ENCODE measurements around the gene EMID1. TPM values are rescaled to one million over a fixed set of nuclear protein-coding genes. Genes with fewer than 3 reads are reported as not detected.

EMID1 gene
- polyA plus RNA-seq, 1 of the 3 experiments (the other 2 are of a cell fraction), result 1.1 TPM

DNA sequence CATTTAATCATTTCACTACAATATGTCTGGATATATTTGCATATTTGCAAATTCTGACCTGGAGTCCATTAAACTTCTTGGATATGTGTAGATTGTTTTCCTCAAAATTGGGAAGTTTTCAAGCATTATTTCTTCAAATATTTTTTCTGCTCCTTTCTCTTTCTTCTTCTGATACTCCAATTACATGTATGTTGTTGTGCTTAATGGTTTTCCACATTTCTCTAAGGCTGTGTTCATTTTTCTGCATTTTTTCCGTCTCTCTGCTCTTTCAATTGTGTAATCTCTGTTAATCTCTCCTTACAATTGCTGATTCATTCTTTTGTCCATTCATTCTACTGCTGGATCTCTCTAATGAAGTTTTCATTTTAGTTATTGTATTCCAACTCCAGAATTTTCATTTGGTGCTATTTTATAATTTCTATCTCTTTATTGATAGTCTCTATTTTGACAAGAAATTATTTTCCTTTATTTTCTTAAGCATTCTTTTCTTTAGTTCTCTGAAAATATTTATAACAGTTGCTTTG lies 30.3 kb upstream of the EMID1 start:
- no peaks in the 10 kb centered on the region for H3K4me1 ChIP-seq (ENCODE audit: control insufficient read depth in 1 of 2, insufficient read depth in 2 of 2, low read depth in 1 of 2, low read length in 1 of 2)
- H3K36me3 ChIP-seq (replicated peaks in 1 of 2; ENCODE audit: control insufficient read depth in 1 of 2, insufficient read depth in 2 of 2, low read length in 1 of 2), result no peaks in the 10 kb centered on the region
- no peak for DNase-seq
- H3K79me2 ChIP-seq (ENCODE audit: insufficient read depth), result no peaks in the 10 kb centered on the region
- no peaks in the 10 kb centered on the region for H3F3A ChIP-seq (replicated peaks; ENCODE audit: insufficient read depth)
- CTCF ChIA-PET, result interaction anchor here (2.7 kb wide), 1 partner anchor 21 kb away, joined by 10 read pairs; no protein-coding TSS in a partner anchor
- no peaks in the 10 kb centered on the region for H4K20me1 ChIP-seq (ENCODE audit: insufficient read depth)
- no peak overlapping the region for H3K4me3 ChIP-seq (ENCODE audit: low read depth in 2 of 2, low read length in 1 of 2)
- no peak overlapping the region for H2AFZ ChIP-seq (ENCODE audit: low read depth)
- TF ChIP-seq EZH2phosphoT487 (IDR thresholded peaks at IDR 0.05; ENCODE audit: borderline replicate concordance, low read depth) (no peak), RFX5 (IDR thresholded peaks at IDR 0.05; ENCODE audit: low read length) (no peak), FOXJ3 (CRISPR knock-in tag; IDR thresholded peaks at IDR 0.05) (no peak), MEF2A (IDR thresholded peaks at IDR 0.05; ENCODE audit: borderline replicate concordance, low read depth) (no peak), POLR2AphosphoS5 (IDR thresholded peaks at IDR 0.05; ENCODE audit: low read depth, low read length) (no peak), TCF12 (IDR thresholded peaks at IDR 0.05) (no peak), JUND (IDR thresholded peaks at IDR 0.05) (no peak), MXI1 (IDR thresholded peaks at IDR 0.05; ENCODE audit: low read depth, low read length) (no peak), EP300 (IDR thresholded peaks at IDR 0.05; ENCODE audit: borderline replicate concordance in 1 of 2, low read depth in 1 of 2, low read length in 1 of 2) (no peak)
- TF ChIP-seq, protein P1, sequence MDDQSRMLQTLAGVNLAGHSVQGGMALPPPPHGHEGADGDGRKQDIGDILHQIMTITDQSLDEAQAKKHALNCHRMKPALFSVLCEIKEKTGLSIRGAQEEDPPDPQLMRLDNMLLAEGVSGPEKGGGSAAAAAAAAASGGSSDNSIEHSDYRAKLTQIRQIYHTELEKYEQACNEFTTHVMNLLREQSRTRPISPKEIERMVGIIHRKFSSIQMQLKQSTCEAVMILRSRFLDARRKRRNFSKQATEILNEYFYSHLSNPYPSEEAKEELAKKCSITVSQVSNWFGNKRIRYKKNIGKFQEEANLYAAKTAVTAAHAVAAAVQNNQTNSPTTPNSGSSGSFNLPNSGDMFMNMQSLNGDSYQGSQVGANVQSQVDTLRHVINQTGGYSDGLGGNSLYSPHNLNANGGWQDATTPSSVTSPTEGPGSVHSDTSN (IDR thresholded peaks at IDR 0.05), result no peak
- TF ChIP-seq, protein P2, sequence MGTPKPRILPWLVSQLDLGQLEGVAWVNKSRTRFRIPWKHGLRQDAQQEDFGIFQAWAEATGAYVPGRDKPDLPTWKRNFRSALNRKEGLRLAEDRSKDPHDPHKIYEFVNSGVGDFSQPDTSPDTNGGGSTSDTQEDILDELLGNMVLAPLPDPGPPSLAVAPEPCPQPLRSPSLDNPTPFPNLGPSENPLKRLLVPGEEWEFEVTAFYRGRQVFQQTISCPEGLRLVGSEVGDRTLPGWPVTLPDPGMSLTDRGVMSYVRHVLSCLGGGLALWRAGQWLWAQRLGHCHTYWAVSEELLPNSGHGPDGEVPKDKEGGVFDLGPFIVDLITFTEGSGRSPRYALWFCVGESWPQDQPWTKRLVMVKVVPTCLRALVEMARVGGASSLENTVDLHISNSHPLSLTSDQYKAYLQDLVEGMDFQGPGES (IDR thresholded peaks at IDR 0.05; ENCODE audit: low read depth, low read length), result no peak
- TF ChIP-seq, protein P3, sequence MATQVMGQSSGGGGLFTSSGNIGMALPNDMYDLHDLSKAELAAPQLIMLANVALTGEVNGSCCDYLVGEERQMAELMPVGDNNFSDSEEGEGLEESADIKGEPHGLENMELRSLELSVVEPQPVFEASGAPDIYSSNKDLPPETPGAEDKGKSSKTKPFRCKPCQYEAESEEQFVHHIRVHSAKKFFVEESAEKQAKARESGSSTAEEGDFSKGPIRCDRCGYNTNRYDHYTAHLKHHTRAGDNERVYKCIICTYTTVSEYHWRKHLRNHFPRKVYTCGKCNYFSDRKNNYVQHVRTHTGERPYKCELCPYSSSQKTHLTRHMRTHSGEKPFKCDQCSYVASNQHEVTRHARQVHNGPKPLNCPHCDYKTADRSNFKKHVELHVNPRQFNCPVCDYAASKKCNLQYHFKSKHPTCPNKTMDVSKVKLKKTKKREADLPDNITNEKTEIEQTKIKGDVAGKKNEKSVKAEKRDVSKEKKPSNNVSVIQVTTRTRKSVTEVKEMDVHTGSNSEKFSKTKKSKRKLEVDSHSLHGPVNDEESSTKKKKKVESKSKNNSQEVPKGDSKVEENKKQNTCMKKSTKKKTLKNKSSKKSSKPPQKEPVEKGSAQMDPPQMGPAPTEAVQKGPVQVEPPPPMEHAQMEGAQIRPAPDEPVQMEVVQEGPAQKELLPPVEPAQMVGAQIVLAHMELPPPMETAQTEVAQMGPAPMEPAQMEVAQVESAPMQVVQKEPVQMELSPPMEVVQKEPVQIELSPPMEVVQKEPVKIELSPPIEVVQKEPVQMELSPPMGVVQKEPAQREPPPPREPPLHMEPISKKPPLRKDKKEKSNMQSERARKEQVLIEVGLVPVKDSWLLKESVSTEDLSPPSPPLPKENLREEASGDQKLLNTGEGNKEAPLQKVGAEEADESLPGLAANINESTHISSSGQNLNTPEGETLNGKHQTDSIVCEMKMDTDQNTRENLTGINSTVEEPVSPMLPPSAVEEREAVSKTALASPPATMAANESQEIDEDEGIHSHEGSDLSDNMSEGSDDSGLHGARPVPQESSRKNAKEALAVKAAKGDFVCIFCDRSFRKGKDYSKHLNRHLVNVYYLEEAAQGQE (IDR thresholded peaks at IDR 0.05; ENCODE audit: low read depth, low read length), result no peak
- TF ChIP-seq, protein P4, sequence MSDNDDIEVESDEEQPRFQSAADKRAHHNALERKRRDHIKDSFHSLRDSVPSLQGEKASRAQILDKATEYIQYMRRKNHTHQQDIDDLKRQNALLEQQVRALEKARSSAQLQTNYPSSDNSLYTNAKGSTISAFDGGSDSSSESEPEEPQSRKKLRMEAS (IDR thresholded peaks at IDR 0.05; ENCODE audit: low read depth), result no peak
- TF ChIP-seq, protein P5, sequence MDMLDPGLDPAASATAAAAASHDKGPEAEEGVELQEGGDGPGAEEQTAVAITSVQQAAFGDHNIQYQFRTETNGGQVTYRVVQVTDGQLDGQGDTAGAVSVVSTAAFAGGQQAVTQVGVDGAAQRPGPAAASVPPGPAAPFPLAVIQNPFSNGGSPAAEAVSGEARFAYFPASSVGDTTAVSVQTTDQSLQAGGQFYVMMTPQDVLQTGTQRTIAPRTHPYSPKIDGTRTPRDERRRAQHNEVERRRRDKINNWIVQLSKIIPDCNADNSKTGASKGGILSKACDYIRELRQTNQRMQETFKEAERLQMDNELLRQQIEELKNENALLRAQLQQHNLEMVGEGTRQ (IDR thresholded peaks at IDR 0.05; ENCODE audit: borderline replicate concordance, low read depth, low read length), result no peak
- no peak overlapping the region for H3K4me2 ChIP-seq
- H3K9me2 ChIP-seq, result no peaks in the 10 kb centered on the region
- H3K27me3 ChIP-seq (ENCODE audit: insufficient read depth), result no peaks in the 10 kb centered on the region
- POLR2A ChIA-PET, result no interaction called here
- H3K27ac ChIP-seq (ENCODE audit: low read depth in 2 of 2, low read length in 1 of 2), result no peak overlapping the region
- 19% methylated on average over 1 of the region's 1 CpG for WGBS (ENCODE audit: low lambda C conversion rate)
- no peak overlapping the region for H3K9ac ChIP-seq
- H3K9me3 ChIP-seq, result peaks cover 9% of the 10 kb centered on the region; the same call in 1 of the 2 replicates
